Measurements from ENCODE around the gene ALLC.

DNA sequence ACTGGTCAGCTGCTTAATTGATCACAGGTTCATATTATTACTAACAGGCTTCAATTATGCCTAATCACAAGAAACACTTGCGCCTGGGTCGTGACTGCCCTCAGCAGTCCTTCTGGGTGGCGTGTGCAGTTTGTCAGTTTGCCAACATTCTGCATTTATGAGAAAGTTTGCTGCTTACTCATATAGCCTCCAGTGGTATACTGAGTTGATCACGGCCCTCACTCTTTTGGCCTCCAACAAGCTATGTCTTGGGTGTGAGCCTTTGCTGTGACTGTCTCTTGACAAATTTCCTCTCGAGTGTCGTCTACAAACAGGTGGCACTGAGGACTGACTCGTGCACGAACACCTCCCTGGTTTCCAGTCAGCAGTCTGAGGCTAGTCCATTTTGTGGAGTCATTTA lies 72.6 kb downstream of the ALLC start:
- TF ChIP-seq EZH2 (IDR thresholded peaks at IDR 0.05; ENCODE audit: borderline replicate concordance, low read length) = no peak
- TF ChIP-seq, protein P1, sequence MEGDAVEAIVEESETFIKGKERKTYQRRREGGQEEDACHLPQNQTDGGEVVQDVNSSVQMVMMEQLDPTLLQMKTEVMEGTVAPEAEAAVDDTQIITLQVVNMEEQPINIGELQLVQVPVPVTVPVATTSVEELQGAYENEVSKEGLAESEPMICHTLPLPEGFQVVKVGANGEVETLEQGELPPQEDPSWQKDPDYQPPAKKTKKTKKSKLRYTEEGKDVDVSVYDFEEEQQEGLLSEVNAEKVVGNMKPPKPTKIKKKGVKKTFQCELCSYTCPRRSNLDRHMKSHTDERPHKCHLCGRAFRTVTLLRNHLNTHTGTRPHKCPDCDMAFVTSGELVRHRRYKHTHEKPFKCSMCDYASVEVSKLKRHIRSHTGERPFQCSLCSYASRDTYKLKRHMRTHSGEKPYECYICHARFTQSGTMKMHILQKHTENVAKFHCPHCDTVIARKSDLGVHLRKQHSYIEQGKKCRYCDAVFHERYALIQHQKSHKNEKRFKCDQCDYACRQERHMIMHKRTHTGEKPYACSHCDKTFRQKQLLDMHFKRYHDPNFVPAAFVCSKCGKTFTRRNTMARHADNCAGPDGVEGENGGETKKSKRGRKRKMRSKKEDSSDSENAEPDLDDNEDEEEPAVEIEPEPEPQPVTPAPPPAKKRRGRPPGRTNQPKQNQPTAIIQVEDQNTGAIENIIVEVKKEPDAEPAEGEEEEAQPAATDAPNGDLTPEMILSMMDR (conservative IDR thresholded peaks at IDR 0.05 in 1 of 2, IDR thresholded peaks at IDR 0.05 in 1 of 2; ENCODE audit: extremely low read depth in 1 of 2, insufficient read depth in 1 of 2, low read depth in 1 of 2, low read length in 2 of 2) = no peak
